H1 (cell line): ENCODE data around the gene NSUN7.

Experiments used
- BCL11A ChIP-seq, 2 experiments: IDR thresholded peaks; one replicate each; pipeline ENCODE4 v1.6.1; 2011; ENCODE audit warnings: low read depth in 2 of 2, low read length in 2 of 2, mild to moderate bottlenecking in 2 of 2
- CBX5 ChIP-seq: fragments of 300-800, 300-1000 bp; sonication (generic); IDR thresholded peaks from 2 replicates; pipeline ENCODE4 v1.7.1; 2016; ENCODE audit warnings: antibody characterized with exemption, low read length, low read depth
- CHD1 ChIP-seq: IDR thresholded peaks from 2 replicates; pipeline ENCODE4 v1.6.1; 2012; ENCODE audit warnings: low read depth, low read length, improper control_type of control experiment
- E2F6 ChIP-seq: IDR thresholded peaks from 2 replicates; pipeline ENCODE4 v1.6.1; 2012; ENCODE audit warnings: inconsistent platforms
- FOSL1 ChIP-seq: IDR thresholded peaks from 2 replicates; pipeline ENCODE4 v1.6.1; 2011; ENCODE audit warnings: mild to moderate bottlenecking, low read depth, low read length, moderate library complexity; ENCODE audit not compliant: insufficient read depth
- JUND ChIP-seq: IDR thresholded peaks from 2 replicates; pipeline ENCODE4 v1.6.1; 2011; ENCODE audit warnings: mild to moderate bottlenecking, improper control_type of control experiment, low read length
- MAX ChIP-seq: IDR thresholded peaks from 2 replicates; pipeline ENCODE4 v1.6.1; 2012; ENCODE audit warnings: inconsistent platforms
- POLR2AphosphoS5 ChIP-seq: IDR thresholded peaks from 2 replicates; pipeline ENCODE4 v1.6.1; 2011; ENCODE audit warnings: low read depth, low read length
- RBBP5 ChIP-seq: IDR thresholded peaks from 2 replicates; pipeline ENCODE4 v1.7.1; 2012; ENCODE audit warnings: low read depth, mild to moderate bottlenecking, inconsistent platforms, low read length, moderate library complexity, borderline replicate concordance
- TAF1 ChIP-seq: IDR thresholded peaks from 2 replicates; pipeline ENCODE4 v1.6.1; 2011; ENCODE audit warnings: mild to moderate bottlenecking, low read depth, low read length
- TBP ChIP-seq: IDR thresholded peaks from 2 replicates; pipeline ENCODE4 v1.6.1; 2011; ENCODE audit warnings: low read depth, low read length, improper control_type of control experiment
- TCF12 ChIP-seq: IDR thresholded peaks from 2 replicates; pipeline ENCODE4 v1.6.1; 2011; ENCODE audit warnings: low read depth, mild to moderate bottlenecking, low read length
- YY1 ChIP-seq: IDR thresholded peaks from 2 replicates; pipeline ENCODE4 v1.6.1; 2011; ENCODE audit warnings: low read depth, mild to moderate bottlenecking, low read length
- TF ChIP-seq, protein P1 (sequence below), 3 experiments: IDR thresholded peaks; 1 replicate in 2 of 3; 2 replicates in 1 of 3; pipeline versions ENCODE4 v1.5.1 to v1.6.1; 2011; ENCODE audit warnings: low read length in 3 of 3, mild to moderate bottlenecking in 3 of 3, inconsistent platforms in 2 of 3, low read depth in 1 of 3, moderate library complexity in 1 of 3; ENCODE audit not compliant: insufficient read depth in 1 of 3; ENCODE audit errors: control extremely low read depth in 1 of 3

- TF ChIP-seq, protein P1, sequence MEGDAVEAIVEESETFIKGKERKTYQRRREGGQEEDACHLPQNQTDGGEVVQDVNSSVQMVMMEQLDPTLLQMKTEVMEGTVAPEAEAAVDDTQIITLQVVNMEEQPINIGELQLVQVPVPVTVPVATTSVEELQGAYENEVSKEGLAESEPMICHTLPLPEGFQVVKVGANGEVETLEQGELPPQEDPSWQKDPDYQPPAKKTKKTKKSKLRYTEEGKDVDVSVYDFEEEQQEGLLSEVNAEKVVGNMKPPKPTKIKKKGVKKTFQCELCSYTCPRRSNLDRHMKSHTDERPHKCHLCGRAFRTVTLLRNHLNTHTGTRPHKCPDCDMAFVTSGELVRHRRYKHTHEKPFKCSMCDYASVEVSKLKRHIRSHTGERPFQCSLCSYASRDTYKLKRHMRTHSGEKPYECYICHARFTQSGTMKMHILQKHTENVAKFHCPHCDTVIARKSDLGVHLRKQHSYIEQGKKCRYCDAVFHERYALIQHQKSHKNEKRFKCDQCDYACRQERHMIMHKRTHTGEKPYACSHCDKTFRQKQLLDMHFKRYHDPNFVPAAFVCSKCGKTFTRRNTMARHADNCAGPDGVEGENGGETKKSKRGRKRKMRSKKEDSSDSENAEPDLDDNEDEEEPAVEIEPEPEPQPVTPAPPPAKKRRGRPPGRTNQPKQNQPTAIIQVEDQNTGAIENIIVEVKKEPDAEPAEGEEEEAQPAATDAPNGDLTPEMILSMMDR (IDR thresholded peaks at IDR 0.05; ENCODE audit: control extremely low read depth in 1 of 3, insufficient read depth in 1 of 3, low read depth in 1 of 3, low read length in 3 of 3), result no peak
- TF ChIP-seq YY1, result no peak
- no peak for TF ChIP-seq TCF12
- no peak for TF ChIP-seq JUND
- no peak for TF ChIP-seq CHD1
- no peak for TF ChIP-seq E2F6
- no peak for TF ChIP-seq FOSL1
- no peak for TF ChIP-seq TBP
- no peak for TF ChIP-seq CBX5
- TF ChIP-seq POLR2AphosphoS5, result no peak
- TF ChIP-seq MAX, result no peak
- no peak for TF ChIP-seq BCL11A (IDR thresholded peaks at IDR 0.05; ENCODE audit: low read depth in 2 of 2, low read length in 2 of 2)
- no peak for TF ChIP-seq TAF1
- TF ChIP-seq RBBP5, result no peak
Observed at GRCh38 chr4:40728333-40728732, 21.4 kb upstream of the NSUN7 start.
